Measurements from ENCODE around the gene KCNQ4. TPM values are rescaled to one million over a fixed set of nuclear protein-coding genes. Genes with fewer than 3 reads are reported as not detected.

Gene KCNQ4
- total and polyA plus RNA-seq, 7 donors = 1.9 to 9.1 (median 4.6) TPM

DNA sequence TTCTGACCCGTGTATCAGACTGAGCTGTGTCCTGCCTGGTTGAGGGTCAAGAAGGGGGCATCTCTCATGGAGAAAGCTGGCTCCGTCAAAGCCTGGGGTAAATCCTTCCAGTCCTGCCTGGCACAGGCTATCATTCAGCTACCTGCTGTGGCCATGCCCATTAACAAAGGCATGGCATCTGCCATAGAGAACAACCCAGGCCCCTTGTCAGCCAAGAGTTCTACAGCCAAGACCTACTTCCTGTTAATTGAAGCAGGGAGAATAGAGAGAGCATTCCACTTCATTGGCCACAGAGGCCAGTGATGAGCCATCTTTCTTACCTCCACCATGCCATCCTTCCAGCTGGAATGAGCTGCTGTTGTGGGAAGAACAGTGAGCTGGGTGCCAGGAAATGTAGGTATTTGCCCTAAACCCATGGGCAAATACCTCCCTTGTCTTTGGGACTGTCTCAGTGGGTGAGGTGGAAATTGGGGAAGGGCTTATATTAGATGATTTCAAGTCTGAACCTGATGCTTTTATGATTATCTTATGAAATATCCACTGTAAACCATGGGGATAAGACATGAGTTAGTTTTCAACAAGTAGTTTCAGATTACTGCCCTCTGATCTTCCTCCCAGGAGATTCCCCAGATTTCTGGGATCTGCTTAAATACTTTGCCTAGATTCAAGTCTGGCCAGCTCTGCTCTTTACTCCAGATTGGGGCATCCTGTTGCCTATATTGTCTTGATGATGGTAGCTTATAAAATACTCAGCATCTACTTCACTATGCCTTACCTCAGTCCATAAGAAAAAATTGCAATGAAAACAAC lies 11.2 kb upstream of the KCNQ4 start:
- TF ChIP-seq CTCF (IDR thresholded peaks at IDR 0.05) = no peak
- Histone ChIP-seq H3K36me3 (ENCODE audit: insufficient read depth in 1 of 2, low read depth in 1 of 2) (peaks cover 0 to 56% of the 10 kb centered on the region in 2 donors), H3K27ac (no peak overlapping the region), H3K9me3 (peaks cover 5% of the 10 kb centered on the region), H3K4me3 (no peak overlapping the region), H3K4me1 (peaks cover 24% of the 10 kb centered on the region), H3K27me3 (ENCODE audit: insufficient read depth in 3 of 3, low read length in 2 of 3) (no peaks in the 10 kb centered on the region)
- 55 to 78% (median 75%) methylated on average over 2 of the region's 2 CpGs for WGBS, 3 donors
- intact Hi-C loops (cut with DNase I) = loop anchor here (2.0 to 10.0 kb wide), 4 partner anchors 78 to 182 kb away; no protein-coding TSS in a partner anchor
- no peak for ATAC-seq
- no peak for DNase-seq

- peak overlapping the region; percentile 24 for H3K27ac ChIP-seq
- no peaks in the 10 kb centered on the region for H3K27me3 ChIP-seq (ENCODE audit: insufficient read depth in 3 of 3, low read length in 2 of 3)
- H3K4me1 ChIP-seq = peaks cover 14% of the 10 kb centered on the region
- no peak overlapping the region for H3K4me3 ChIP-seq
- 26 to 56% (median 47%) methylated on average over 6 of the region's 6 CpGs for WGBS, 3 donors
- H3K36me3 ChIP-seq (ENCODE audit: insufficient read depth in 1 of 2, low read depth in 1 of 2) = peaks cover 0 to 41% of the 10 kb centered on the region in 2 donors
- DNase-seq (no peak), ATAC-seq (peak in 1 of 4 donors; percentile 9)
- peaks cover 5% of the 10 kb centered on the region for H3K9me3 ChIP-seq
- intact Hi-C loops (cut with DNase I) = loop anchor here (2.0 to 10.0 kb wide), 4 partner anchors 77 to 181 kb away; no protein-coding TSS in a partner anchor
- TF ChIP-seq CTCF (IDR thresholded peaks at IDR 0.05) = no peak
Observed at GRCh38 chr1:40773748-40774265, 9.8 kb upstream of the KCNQ4 start.

GRCh38 chr1:40774266-40774998 lies 9.2 kb upstream of the KCNQ4 start:
- H3K36me3 ChIP-seq (ENCODE audit: insufficient read depth in 1 of 2, low read depth in 1 of 2) = peaks cover 0 to 35% of the 10 kb centered on the region in 2 donors
- 28 to 40% (median 28%) methylated on average over 3 of the region's 3 CpGs for WGBS, 3 donors
- peak; percentile 82 for TF ChIP-seq CTCF (IDR thresholded peaks at IDR 0.05)
- no peak overlapping the region for H3K27ac ChIP-seq
- DNase-seq = peak in 1 of 2 donors; percentile 77
- H3K4me1 ChIP-seq = peaks cover 8% of the 10 kb centered on the region
- no peak overlapping the region for H3K4me3 ChIP-seq
- H3K9me3 ChIP-seq = peaks cover 5% of the 10 kb centered on the region
- no peaks in the 10 kb centered on the region for H3K27me3 ChIP-seq (ENCODE audit: insufficient read depth in 3 of 3, low read length in 2 of 3)
- intact Hi-C loops (cut with DNase I) = loop anchor here (5.0 to 10.0 kb wide), 3 partner anchors 150 to 180 kb away; no protein-coding TSS in a partner anchor
- peak; percentile 70 to 76 (median 72) for ATAC-seq

- Histone ChIP-seq H3K4me3 (no peak overlapping the region), H3K27ac (no peak overlapping the region), H3K9me3 (peaks cover 5% of the 10 kb centered on the region), H3K4me1 (peaks cover under 1% of the 10 kb centered on the region), H3K27me3 (ENCODE audit: insufficient read depth in 3 of 3, low read length in 2 of 3) (no peaks in the 10 kb centered on the region), H3K36me3 (ENCODE audit: insufficient read depth in 1 of 2, low read depth in 1 of 2) (peaks cover 0 to 15% of the 10 kb centered on the region in 2 donors)
- DNase-seq (no peak), ATAC-seq (no peak)
- intact Hi-C loops (cut with DNase I) = loop anchor here (10.0 kb wide), 2 partner anchors 152 to 178 kb away; no protein-coding TSS in a partner anchor
- TF ChIP-seq CTCF (IDR thresholded peaks at IDR 0.05) = no peak
- WGBS, 3 donors = 77 to 83% (median 81%) methylated on average over 4 of the region's 4 CpGs
Observed at GRCh38 chr1:40776236-40777072, 7.1 kb upstream of the KCNQ4 start.
